ENCODE measurements around the gene TOR2A.

- TF ChIP-seq POLR2A (IDR thresholded peaks at IDR 0.05; ENCODE audit: low read length), result no peak
- TF ChIP-seq GATA1 (IDR thresholded peaks at IDR 0.05; ENCODE audit: low read depth, low read length), result no peak
Observed at GRCh38 chr9:127751269-127752054, 16.4 kb upstream of the TOR2A start.
